ENCODE data around the gene SPEF1. TPM values are rescaled to one million over a fixed set of nuclear protein-coding genes. Genes with fewer than 3 reads are reported as not detected.

SPEF1 gene
- total and polyA plus RNA-seq, 2 of the 4 experiments (the other 2 are of a cell fraction): 0.15 TPM; not detected in 1

DNA sequence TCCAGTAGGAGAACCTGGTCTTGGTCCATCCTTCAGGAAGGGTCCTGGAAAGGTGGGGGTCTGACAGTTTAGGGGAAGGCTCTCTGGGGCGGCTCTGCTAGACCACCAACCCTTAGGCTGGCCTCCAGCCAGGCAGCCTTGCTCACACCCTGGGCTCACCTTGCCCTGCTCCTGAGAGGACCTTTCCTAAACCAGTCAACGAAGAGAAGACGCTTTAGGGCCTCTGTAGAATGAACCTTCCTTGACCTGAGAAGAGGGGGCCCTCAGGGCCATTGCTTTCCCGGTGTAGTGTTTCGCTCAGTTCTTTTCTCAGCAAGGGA is 15.9 kb upstream of the SPEF1 start:
- H3K9ac ChIP-seq (ENCODE audit: low read depth, low read length): peak overlapping the region; percentile 87
- no peaks in the 10 kb centered on the region for H3K9me3 ChIP-seq (ENCODE audit: control insufficient read depth, insufficient read depth, low read length)
- intact Hi-C loops (cut with micrococcal nuclease) (no loop called here), dilution Hi-C loops (cut with HindIII; ENCODE audit: low sequenced_read_pairs, unreplicated experiment) (no loop called here), in situ Hi-C loops (cut with MboI; ENCODE audit: low sequenced_read_pairs) (no loop called here)
- H2BK20ac ChIP-seq (ENCODE audit: low read depth, low read length): no peak overlapping the region; the same call in 1 of the 2 replicates
- CTCF ChIA-PET: no interaction called here
- peak overlapping the region; percentile 34 for H3K14ac ChIP-seq (replicated peaks; ENCODE audit: low read depth, low read length)
- ATAC-seq (ENCODE audit: low read depth) (no peak), DNase-seq (no peak)
- peak overlapping the region; percentile 74 for H2BK120ac ChIP-seq (ENCODE audit: low read depth, low read length)
- no TSS peak for BruUV-seq (replicated peaks)
- H4K5ac ChIP-seq (ENCODE audit: low read depth, low read length): no peak overlapping the region
- no peak overlapping the region for H2AFZ ChIP-seq (replicated peaks; ENCODE audit: low read length, poor library complexity)
- peaks cover 26% of the 10 kb centered on the region for H3K4me1 ChIP-seq (ENCODE audit: control insufficient read depth, insufficient read depth, low read length)
- peak overlapping the region; percentile 95 for H2AK9ac ChIP-seq (replicated peaks; ENCODE audit: low read depth, low read length, poor library complexity)
- 93% methylated on average over 3 of the region's 5 CpGs; no CpG with 5 or more reads in 1 of the 2 experiments for WGBS, 2 experiments (ENCODE audit: extremely low coverage in 2 of 2, insufficient read length in 1 of 2)
- peaks cover 32% of the 10 kb centered on the region for H3K36me3 ChIP-seq (ENCODE audit: control insufficient read depth, insufficient read depth, low read length)
- no peak for TF ChIP-seq BHLHE40 (IDR thresholded peaks at IDR 0.05; ENCODE audit: low read depth, low read length)
- no peak for TF ChIP-seq NFE2L2 (IDR thresholded peaks at IDR 0.05; ENCODE audit: low read depth, low read length)
- TF ChIP-seq RCOR1 (IDR thresholded peaks at IDR 0.05; ENCODE audit: insufficient replicate concordance, low read length): no peak
- TF ChIP-seq CEBPB (IDR thresholded peaks at IDR 0.05; ENCODE audit: low read depth, low read length): no peak
- TF ChIP-seq RAD21 (IDR thresholded peaks at IDR 0.05; ENCODE audit: low read length): no peak
- TF ChIP-seq SMC3 (IDR thresholded peaks at IDR 0.05; ENCODE audit: low read depth, low read length): no peak
- TF ChIP-seq, protein P1, sequence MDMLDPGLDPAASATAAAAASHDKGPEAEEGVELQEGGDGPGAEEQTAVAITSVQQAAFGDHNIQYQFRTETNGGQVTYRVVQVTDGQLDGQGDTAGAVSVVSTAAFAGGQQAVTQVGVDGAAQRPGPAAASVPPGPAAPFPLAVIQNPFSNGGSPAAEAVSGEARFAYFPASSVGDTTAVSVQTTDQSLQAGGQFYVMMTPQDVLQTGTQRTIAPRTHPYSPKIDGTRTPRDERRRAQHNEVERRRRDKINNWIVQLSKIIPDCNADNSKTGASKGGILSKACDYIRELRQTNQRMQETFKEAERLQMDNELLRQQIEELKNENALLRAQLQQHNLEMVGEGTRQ (IDR thresholded peaks at IDR 0.05; ENCODE audit: low read depth, low read length): no peak
- TF ChIP-seq MXI1 (IDR thresholded peaks at IDR 0.05; ENCODE audit: borderline replicate concordance, low read depth, low read length): no peak
- TF ChIP-seq MAFK (IDR thresholded peaks at IDR 0.05; ENCODE audit: low read depth, low read length): no peak
- TF ChIP-seq, protein P2, sequence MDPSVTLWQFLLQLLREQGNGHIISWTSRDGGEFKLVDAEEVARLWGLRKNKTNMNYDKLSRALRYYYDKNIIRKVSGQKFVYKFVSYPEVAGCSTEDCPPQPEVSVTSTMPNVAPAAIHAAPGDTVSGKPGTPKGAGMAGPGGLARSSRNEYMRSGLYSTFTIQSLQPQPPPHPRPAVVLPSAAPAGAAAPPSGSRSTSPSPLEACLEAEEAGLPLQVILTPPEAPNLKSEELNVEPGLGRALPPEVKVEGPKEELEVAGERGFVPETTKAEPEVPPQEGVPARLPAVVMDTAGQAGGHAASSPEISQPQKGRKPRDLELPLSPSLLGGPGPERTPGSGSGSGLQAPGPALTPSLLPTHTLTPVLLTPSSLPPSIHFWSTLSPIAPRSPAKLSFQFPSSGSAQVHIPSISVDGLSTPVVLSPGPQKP (IDR thresholded peaks at IDR 0.05; ENCODE audit: borderline replicate concordance, low read depth, low read length): no peak
- no peak for TF ChIP-seq RFX5 (IDR thresholded peaks at IDR 0.05; ENCODE audit: low read depth, low read length)
- TF ChIP-seq CHD1 (IDR thresholded peaks at IDR 0.05; ENCODE audit: low read depth, low read length): no peak
- TF ChIP-seq POLR2A (IDR thresholded peaks at IDR 0.05; ENCODE audit: low read depth, low read length): no peak
- TF ChIP-seq, protein P3, sequence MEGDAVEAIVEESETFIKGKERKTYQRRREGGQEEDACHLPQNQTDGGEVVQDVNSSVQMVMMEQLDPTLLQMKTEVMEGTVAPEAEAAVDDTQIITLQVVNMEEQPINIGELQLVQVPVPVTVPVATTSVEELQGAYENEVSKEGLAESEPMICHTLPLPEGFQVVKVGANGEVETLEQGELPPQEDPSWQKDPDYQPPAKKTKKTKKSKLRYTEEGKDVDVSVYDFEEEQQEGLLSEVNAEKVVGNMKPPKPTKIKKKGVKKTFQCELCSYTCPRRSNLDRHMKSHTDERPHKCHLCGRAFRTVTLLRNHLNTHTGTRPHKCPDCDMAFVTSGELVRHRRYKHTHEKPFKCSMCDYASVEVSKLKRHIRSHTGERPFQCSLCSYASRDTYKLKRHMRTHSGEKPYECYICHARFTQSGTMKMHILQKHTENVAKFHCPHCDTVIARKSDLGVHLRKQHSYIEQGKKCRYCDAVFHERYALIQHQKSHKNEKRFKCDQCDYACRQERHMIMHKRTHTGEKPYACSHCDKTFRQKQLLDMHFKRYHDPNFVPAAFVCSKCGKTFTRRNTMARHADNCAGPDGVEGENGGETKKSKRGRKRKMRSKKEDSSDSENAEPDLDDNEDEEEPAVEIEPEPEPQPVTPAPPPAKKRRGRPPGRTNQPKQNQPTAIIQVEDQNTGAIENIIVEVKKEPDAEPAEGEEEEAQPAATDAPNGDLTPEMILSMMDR (conservative IDR thresholded peaks at IDR 0.05; ENCODE audit: low read depth, low read length): no peak
- no peak for TF ChIP-seq FOS (IDR thresholded peaks at IDR 0.05; ENCODE audit: low read depth, low read length)
- no peak for TF ChIP-seq MAZ (IDR thresholded peaks at IDR 0.05; ENCODE audit: borderline replicate concordance, low read depth, low read length)
- peak overlapping the region; percentile 53; the same call in 1 of the 2 replicates for H3K56ac ChIP-seq (ENCODE audit: extremely low read depth, insufficient read depth, low read length)
- H3K4me3 ChIP-seq (ENCODE audit: insufficient read depth, low read depth, low read length): peak overlapping the region; percentile 82
- H3K23ac ChIP-seq (ENCODE audit: low read depth, low read length): peak overlapping the region; percentile 80; the same call in 1 of the 2 replicates
- H3K27ac ChIP-seq (ENCODE audit: insufficient read depth, low read length): peak overlapping the region; percentile 86
- H3K4me2 ChIP-seq (ENCODE audit: low read depth, low read length): peak overlapping the region; percentile 76
- no peaks in the 10 kb centered on the region for H3K27me3 ChIP-seq (ENCODE audit: control insufficient read depth, insufficient read depth, low read length)
- peak overlapping the region; percentile 63 for H4K91ac ChIP-seq (ENCODE audit: insufficient read depth, low read depth, low read length)
- H3K4ac ChIP-seq (ENCODE audit: low read depth, low read length): peak overlapping the region; percentile 74
- H4K20me1 ChIP-seq (ENCODE audit: insufficient read depth, low read length): no peaks in the 10 kb centered on the region
- peak overlapping the region; percentile 55 for H2AK5ac ChIP-seq (ENCODE audit: low read depth, low read length)
- peak overlapping the region; percentile 66 to 85; a peak in 3 of 4 replicates for H4K8ac ChIP-seq (ENCODE audit: low read depth in 2 of 2, low read length in 2 of 2)
- H3K9me1 ChIP-seq (ENCODE audit: insufficient read depth, low read length): peaks cover 21% of the 10 kb centered on the region
- H2BK15ac ChIP-seq (ENCODE audit: low read depth, low read length): 0 out of 3 replicates have a peak overlapping the region, but pooled peaks have one; percentile 41
- peaks cover 36 to 69% of the 10 kb centered on the region in 2 experiments for H3K79me1 ChIP-seq (ENCODE audit: low read depth in 1 of 2, low read length in 2 of 2)
- H3K18ac ChIP-seq (ENCODE audit: low read depth, low read length): no peak overlapping the region
- peak overlapping the region; percentile 76 for H2BK5ac ChIP-seq (ENCODE audit: low read depth, low read length, poor library complexity, severe bottlenecking)
- POLR2A ChIA-PET (ENCODE audit: unreplicated experiment): no interaction called here

Data from IMR-90 (cell line).